GM19397 (cell line): ENCODE measurements around the gene LPCAT1.

Experiments used
- ATAC-seq: cut with Tn5 transposase; IDR thresholded peaks from one replicate; pipeline ENCODE4 v1.9.1; 2021; ENCODE audit warnings: mild to moderate bottlenecking, moderate library complexity; ENCODE audit not compliant: unreplicated experiment

LPCAT1 gene

GRCh38 chr5:1446602-1447343 is 77.0 kb downstream of the LPCAT1 start:
- ATAC-seq, result no peak

- ATAC-seq, result no peak
Observed at GRCh38 chr5:1445689-1446601, 77.8 kb downstream of the LPCAT1 start.

- ATAC-seq, result no peak
Observed at GRCh38 chr5:1445313-1445688, 78.5 kb downstream of the LPCAT1 start, which contains the start of gene SLC6A3. Gene SLC6A3 (minus strand): TSS chr5:1445440. CDS start chr5:1443197, 2,243 bp downstream.

DNA sequence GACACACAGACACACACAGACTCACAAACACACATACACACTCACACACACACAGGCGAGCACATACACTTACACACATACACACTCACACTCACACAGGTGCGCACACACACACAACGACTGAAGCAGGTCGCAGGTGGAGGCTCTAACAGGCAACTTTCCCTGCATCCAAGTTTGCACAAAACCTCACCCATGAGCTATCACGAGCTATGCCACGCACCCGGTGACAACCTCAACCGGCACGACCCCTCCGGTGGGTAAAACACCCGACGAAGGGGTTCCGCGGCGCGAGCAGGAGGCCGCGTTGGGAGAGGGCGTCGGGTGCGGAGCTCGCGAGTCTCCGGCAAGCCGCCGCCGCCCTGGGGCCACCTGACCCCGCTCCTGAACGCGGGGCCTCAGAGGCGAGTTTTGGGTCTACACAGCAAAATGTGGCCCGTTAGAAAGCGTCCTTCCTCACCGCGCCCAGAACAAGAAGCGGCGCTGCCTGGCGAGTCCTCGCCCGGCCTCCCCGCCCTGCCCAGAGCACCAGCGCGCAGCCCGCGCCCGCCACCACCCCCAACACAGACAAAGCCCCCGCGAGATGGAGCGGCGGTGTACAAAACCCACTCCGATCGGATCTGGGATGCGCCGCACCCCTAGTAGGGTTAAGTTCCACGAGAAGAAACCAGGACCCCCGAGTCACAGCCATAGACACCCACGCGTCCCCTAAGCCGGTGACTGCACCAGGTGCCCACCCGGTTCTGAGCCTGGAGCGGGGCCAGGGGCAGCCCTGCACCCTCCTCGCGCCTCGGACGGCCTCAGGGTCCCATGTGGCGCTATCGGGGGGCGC is 79.2 kb downstream of the LPCAT1 start:
- ATAC-seq, result no peak

DNA sequence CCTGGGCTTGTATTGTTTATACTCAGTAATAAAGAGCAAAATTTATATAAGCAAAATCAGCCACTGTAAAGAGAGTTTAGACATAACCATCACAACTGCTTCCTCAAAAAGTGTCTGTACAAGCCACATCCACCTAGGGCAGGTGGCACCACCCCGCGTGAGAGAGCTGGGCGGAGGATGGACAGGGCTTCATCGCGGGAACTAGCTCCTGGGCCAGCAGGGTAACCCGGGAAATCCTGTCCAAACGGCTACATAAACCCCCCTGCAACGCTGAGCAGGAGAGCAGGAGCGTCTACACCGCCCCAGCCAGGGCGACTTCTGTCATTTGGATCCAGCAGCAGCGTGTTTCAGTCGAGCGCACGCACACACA is 79.8 kb downstream of the LPCAT1 start:
- ATAC-seq, result no peak

DNA sequence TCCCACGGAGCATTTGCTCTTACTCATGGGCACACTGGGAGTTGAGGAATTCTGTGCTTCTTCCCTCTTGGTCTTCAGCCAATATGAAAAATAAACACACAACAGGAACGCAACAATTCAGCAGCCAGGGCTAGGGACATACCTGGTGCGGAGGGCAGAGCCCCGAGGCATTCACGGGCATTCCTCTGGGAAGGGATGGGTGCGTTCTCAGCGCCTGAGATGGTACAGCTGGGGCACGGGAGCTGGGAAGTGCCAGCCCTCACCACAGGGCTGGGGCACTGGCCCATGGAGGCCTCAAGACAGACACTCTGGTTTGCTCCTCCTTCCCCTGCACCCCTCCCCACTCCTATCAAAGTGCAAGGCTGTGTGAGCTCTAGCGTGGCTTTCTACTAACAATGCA is 80.6 kb downstream of the LPCAT1 start:
- no peak for ATAC-seq

GRCh38 chr5:1442222-1443145 is 81.3 kb downstream of the LPCAT1 start:
- no peak for ATAC-seq

GRCh38 chr5:1441166-1441865 is 82.4 kb downstream of the LPCAT1 start:
- no peak for ATAC-seq

GRCh38 chr5:1440098-1440493 is 83.7 kb downstream of the LPCAT1 start:
- no peak for ATAC-seq

- ATAC-seq, result no peak
Observed at GRCh38 chr5:1439388-1440097, 84.2 kb downstream of the LPCAT1 start.

DNA sequence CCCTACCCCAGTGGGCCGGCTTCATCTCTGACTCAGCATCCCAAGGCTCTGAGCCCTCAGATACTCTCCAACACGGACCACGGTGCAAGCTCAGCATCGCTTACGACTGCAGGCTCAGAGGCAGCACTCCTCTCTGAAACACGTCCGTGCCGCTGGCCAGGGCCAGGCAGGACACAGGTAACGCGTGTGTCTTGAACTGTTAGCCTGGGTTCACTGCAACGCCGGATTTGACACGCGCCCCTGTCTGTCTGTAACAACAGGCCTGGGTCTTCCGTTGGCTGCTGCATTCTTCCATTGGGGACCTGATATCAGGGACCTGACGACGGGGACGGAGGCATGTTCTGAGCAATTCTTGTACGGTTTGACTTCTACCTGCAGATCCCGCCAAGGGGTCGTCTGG is 84.9 kb downstream of the LPCAT1 start:
- no peak for ATAC-seq

GRCh38 chr5:1437876-1438559 is 85.7 kb downstream of the LPCAT1 start:
- no peak for ATAC-seq

DNA sequence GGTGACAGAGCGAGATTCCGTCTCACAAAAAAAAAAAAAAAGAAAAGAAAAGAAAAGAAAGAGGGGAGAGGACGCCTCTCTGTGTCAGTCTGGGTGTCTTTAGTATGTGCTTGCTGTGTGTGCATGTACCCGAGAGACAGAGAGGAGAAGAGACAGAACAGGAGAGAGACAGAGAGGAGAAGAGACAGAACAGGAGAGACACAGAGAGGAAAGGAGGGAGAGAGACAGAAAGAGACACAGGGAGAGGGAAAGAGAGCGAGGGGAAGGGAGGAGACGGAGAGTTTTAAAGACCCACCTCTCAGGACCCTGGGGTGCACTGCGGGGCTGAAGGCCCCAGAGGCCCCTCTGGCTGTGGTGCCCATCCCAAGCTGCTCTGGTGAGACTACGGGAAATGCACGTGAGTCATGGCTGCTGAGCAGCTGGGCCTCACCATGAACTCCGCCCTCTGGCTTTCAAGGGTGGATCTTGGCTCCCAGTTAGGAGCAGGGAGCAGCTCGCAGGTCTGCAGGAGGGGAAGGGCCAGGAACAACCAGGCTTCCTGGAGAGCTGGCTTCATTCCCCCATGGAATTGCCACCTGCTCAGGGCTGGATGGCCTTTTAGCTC is 86.4 kb downstream of the LPCAT1 start:
- ATAC-seq, result no peak

GRCh38 chr5:1436681-1437080 is 87.1 kb downstream of the LPCAT1 start:
- ATAC-seq, result no peak

GRCh38 chr5:1436036-1436435 is 87.7 kb downstream of the LPCAT1 start:
- no peak for ATAC-seq

GRCh38 chr5:1435369-1435768 is 88.4 kb downstream of the LPCAT1 start:
- no peak for ATAC-seq

DNA sequence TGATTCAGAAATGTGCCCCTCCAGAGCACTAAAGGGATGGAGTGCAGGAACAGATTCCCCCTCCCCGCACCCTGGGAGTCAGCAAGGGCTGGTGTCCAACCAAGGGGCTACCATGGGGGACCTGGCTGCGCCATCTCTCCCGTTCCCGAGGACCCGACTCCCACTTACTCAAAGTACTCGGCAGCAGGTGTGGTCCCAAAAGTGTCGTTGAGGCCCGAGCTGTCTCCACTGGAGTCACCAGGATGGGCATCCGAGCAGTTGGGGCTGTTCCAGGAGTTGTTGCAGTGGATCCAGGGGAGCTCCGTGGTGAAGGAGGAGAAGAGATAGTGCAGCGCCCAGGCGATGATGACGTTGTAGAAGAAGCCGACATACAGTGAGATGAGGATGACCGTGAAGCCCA is 91.5 kb downstream of the LPCAT1 start:
- no peak for ATAC-seq

- no peak for ATAC-seq
Observed at GRCh38 chr5:1431896-1432295, 91.9 kb downstream of the LPCAT1 start.
